Transverse colon (tissue), 4 donors: ENCODE measurements around the gene PTX4. TPM values are rescaled to one million over a fixed set of nuclear protein-coding genes. Genes with fewer than 3 reads are reported as not detected.

Experiments used
- DNase-seq: peaks from one replicate; pipeline ENCODE4 v3.0.0-alpha.2; 2019
- H3K27ac ChIP-seq, 4 donors: fragments of 200-600 bp; sonication (generic); 2 replicates each; pipeline ENCODE4 v1.5.1; 2016 to 2018; ENCODE audit warnings: inconsistent platforms in 4 of 4
- H3K27me3 ChIP-seq: fragments of 200-600 bp; sonication (generic); 2 replicates; pipeline ENCODE4 v1.5.1; 2017; ENCODE audit warnings: inconsistent platforms
- H3K36me3 ChIP-seq, 4 donors: fragments of 200-600 bp; sonication (generic); 2 replicates each; pipeline ENCODE4 v1.5.1; 2017 to 2019; ENCODE audit warnings: inconsistent platforms in 4 of 4
- H3K4me1 ChIP-seq, 4 donors: fragments of 200-600 bp; sonication (generic); 2 replicates each; pipeline ENCODE4 v1.5.1; 2017 to 2020; ENCODE audit warnings: inconsistent platforms in 4 of 4
- H3K4me3 ChIP-seq, 4 donors: fragments of 200-600 bp; sonication (generic); 1 replicate in 1 of 4; 2 replicates in 3 of 4; pipeline versions ENCODE4 v1.5.1 to v1.6.1; 2017 to 2019; ENCODE audit warnings: inconsistent platforms in 4 of 4
- H3K9me3 ChIP-seq, 2 donors: fragments of 200-600 bp; sonication (generic); 2 replicates each; pipeline ENCODE4 v1.5.1; 2017 to 2019; ENCODE audit warnings: inconsistent platforms in 2 of 2
- EP300 ChIP-seq: sonication (generic); formaldehyde crosslinking; IDR thresholded peaks from one replicate; pipeline ENCODE4 v1.6.1; 2017; ENCODE audit warnings: antibody characterized with exemption, low read depth
- POLR2A ChIP-seq: fragments of 450-650 bp; IDR thresholded peaks from one replicate; pipeline ENCODE4 v1.6.1; 2016; ENCODE audit warnings: antibody characterized with exemption, mild to moderate bottlenecking, moderate library complexity
- POLR2AphosphoS5 ChIP-seq, 3 donors: sonication (generic); formaldehyde crosslinking; IDR thresholded peaks; one replicate each; pipeline ENCODE4 v1.6.1; 2016; ENCODE audit warnings: antibody characterized with exemption in 3 of 3
- WGBS, 2 donors: methylation state at CpG; one replicate each; pipeline ENCODE4 v1.1.5; 2018; ENCODE audit warnings: low coverage in 1 of 2; 5-methylcytosine and 5-hydroxymethylcytosine counted together
- in situ Hi-C, 4 donors: fragments of 200-750 bp; cut with MboI; loops; one replicate each; pipeline versions ENCODE4 v1.15.0 to v1.15.1; 2017; ENCODE audit warnings: low sequenced_read_pairs in 3 of 4, low pct_ligation_motif_present in 1 of 4, low pct_unique_long_range_greater_than_20kb in 1 of 4
- intact Hi-C: fragments of 100-400 bp; cut with DNase I; formaldehyde crosslinking; loops from one replicate; pipeline ENCODE4 v1.15.1; 2023; ENCODE audit warnings: low total_unique reads
- total RNA-seq, 4 donors: library from RNA; depleted of rRNA; stranded (reverse); fragments of >200 nt; gene quantifications; one replicate each; pipeline ENCODE4 v1.1.0, GENCODE V29; 2016
- TF ChIP-seq, protein P1 (sequence below), 5 experiments: fragments of 200-600 bp in 3 of 5; fragments of 450-650 bp in 2 of 5; sonication (generic) in 3 of 5; IDR thresholded peaks; 1 replicate in 2 of 5; 2 replicates in 3 of 5; pipeline ENCODE4 v1.5.1; 2016 to 2017; ENCODE audit warnings: antibody characterized with exemption in 5 of 5, inconsistent platforms in 3 of 5, mild to moderate bottlenecking in 2 of 5, moderate library complexity in 1 of 5

PTX4 gene
- total RNA-seq, 4 donors from 2014 or later = not detected

GRCh38 chr16:1514507-1514906, 25.8 kb upstream of the PTX4 start:
- H3K36me3 ChIP-seq = no peaks in the 10 kb centered on the region
- H3K27ac ChIP-seq = no peak overlapping the region
- H3K9me3 ChIP-seq = peaks cover 0 to 5% of the 10 kb centered on the region in 2 donors
- 96% methylated on average over 3 of the region's 3 CpGs for WGBS, 2 donors
- DNase-seq = no peak
- no peak overlapping the region for H3K4me3 ChIP-seq
- in situ Hi-C loops = no loop called here
- H3K4me1 ChIP-seq = no peaks in the 10 kb centered on the region
- TF ChIP-seq EP300 (no peak), POLR2AphosphoS5 (IDR thresholded peaks at IDR 0.05) (no peak)
- no peaks in the 10 kb centered on the region for H3K27me3 ChIP-seq
- intact Hi-C loops = no loop called here

GRCh38 chr16:1512774-1513173, 24.0 kb upstream of the PTX4 start:
- peaks cover 0 to 5% of the 10 kb centered on the region in 2 donors for H3K9me3 ChIP-seq
- H3K36me3 ChIP-seq = no peaks in the 10 kb centered on the region
- H3K4me3 ChIP-seq = no peak overlapping the region
- intact Hi-C loops = no loop called here
- WGBS, 2 donors = 86% methylated on average over 15 of the region's 15 CpGs; no CpG with 5 or more reads in 1 of the 2 donors
- no peak for DNase-seq
- TF ChIP-seq, protein P1, sequence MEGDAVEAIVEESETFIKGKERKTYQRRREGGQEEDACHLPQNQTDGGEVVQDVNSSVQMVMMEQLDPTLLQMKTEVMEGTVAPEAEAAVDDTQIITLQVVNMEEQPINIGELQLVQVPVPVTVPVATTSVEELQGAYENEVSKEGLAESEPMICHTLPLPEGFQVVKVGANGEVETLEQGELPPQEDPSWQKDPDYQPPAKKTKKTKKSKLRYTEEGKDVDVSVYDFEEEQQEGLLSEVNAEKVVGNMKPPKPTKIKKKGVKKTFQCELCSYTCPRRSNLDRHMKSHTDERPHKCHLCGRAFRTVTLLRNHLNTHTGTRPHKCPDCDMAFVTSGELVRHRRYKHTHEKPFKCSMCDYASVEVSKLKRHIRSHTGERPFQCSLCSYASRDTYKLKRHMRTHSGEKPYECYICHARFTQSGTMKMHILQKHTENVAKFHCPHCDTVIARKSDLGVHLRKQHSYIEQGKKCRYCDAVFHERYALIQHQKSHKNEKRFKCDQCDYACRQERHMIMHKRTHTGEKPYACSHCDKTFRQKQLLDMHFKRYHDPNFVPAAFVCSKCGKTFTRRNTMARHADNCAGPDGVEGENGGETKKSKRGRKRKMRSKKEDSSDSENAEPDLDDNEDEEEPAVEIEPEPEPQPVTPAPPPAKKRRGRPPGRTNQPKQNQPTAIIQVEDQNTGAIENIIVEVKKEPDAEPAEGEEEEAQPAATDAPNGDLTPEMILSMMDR (IDR thresholded peaks at IDR 0.05) = no peak
- TF ChIP-seq POLR2AphosphoS5 (IDR thresholded peaks at IDR 0.05) = no peak
- no peak for TF ChIP-seq EP300
- TF ChIP-seq POLR2A = no peak
- H3K4me1 ChIP-seq = no peaks in the 10 kb centered on the region
- no peaks in the 10 kb centered on the region for H3K27me3 ChIP-seq
- in situ Hi-C loops = no loop called here
- H3K27ac ChIP-seq = no peak overlapping the region

DNA sequence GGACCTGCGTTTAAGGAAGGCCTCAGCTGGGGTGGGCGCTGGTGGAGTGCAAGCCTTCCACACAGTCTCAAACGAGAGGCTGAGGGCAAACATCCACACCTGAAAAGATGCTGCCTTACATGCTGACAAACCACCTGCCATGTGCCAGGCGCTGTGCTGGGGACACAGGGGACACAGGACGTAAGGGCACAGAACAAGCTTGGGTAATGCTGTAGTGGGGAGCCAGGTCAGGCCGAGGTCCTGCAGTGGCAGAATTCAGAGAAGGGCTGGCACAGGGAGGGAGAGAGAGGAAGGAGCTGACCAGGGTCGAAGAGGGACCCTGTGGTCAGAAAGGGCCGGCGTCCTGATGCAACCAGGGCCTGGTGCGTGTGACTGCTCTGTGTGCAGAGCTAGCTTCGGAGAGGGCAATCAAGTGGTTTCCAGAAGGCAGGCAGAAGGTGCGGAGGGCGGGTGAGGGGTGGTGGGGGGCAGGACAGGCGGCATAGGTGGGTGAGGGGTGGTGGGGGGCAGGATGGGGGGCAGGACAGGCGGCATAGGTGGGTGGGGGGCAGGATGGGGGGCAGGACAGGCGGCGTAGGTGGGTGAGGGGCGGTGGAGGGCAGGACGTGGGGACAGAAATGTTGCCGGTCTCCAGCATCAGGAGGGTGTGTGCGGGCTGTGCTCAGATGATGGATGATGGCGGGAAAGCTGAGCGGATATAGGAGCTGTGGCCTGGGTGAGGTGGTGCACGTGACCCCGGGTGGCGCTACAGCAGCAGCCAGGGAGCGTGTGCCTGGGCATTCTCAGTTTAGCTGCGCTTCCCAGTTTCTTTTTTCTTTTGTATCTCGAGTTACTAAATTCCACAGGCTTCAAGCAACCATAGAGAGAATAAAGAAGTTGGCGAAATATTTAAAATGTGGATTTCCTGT, 23.2 kb upstream of the PTX4 start:
- Histone ChIP-seq H3K9me3 (peaks cover 0 to 5% of the 10 kb centered on the region in 2 donors), H3K27me3 (no peaks in the 10 kb centered on the region), H3K4me3 (no peak overlapping the region), H3K36me3 (no peaks in the 10 kb centered on the region), H3K27ac (no peak overlapping the region), H3K4me1 (no peaks in the 10 kb centered on the region)
- DNase-seq = no peak
- 80 to 88% methylated on average over 2 to 26 of the region's 30 CpGs for WGBS, 2 donors
- in situ Hi-C loops = no loop called here
- TF ChIP-seq POLR2A (no peak), POLR2AphosphoS5 (IDR thresholded peaks at IDR 0.05) (no peak), EP300 (no peak)
- TF ChIP-seq, protein P1 (IDR thresholded peaks at IDR 0.05) = no peak
- intact Hi-C loops = no loop called here

DNA sequence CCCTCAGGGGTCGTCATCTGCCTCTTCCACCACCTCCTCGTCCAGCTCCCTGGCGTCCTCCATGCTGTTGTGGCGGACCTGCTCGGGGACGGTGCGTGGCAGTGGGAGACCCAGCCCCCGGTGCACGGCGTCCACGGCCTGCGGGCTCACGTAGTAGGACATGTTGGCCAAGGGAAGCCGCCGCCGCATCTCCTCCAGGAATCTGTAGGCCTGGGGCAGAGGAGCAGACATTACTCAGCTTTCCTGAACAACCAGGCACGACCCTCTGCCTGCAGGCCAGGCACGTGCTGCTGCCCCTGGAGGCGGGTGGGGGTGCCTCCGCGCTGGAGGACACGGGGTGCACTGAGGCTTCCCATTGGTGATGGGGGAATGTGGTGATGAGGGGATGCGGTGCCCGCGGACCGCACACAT, 22.2 kb upstream of the PTX4 start:
- H3K27ac ChIP-seq = no peak overlapping the region
- TF ChIP-seq, protein P1 (IDR thresholded peaks at IDR 0.05) = no peak
- no peak for TF ChIP-seq POLR2AphosphoS5 (IDR thresholded peaks at IDR 0.05)
- 93% methylated on average over 26 of the region's 26 CpGs; no CpG with 5 or more reads in 1 of the 2 donors for WGBS, 2 donors
- H3K27me3 ChIP-seq = no peaks in the 10 kb centered on the region
- intact Hi-C loops (no loop called here), in situ Hi-C loops (no loop called here)
- no peak overlapping the region for H3K4me3 ChIP-seq
- H3K36me3 ChIP-seq = no peaks in the 10 kb centered on the region
- H3K9me3 ChIP-seq = peaks cover 0 to 5% of the 10 kb centered on the region in 2 donors
- H3K4me1 ChIP-seq = no peaks in the 10 kb centered on the region
- DNase-seq = no peak
